ENCODE measurements around the gene PRR15L. TPM values are rescaled to one million over a fixed set of nuclear protein-coding genes. Genes with fewer than 3 reads are reported as not detected.

The PRR15L gene
- total and polyA plus RNA-seq, 2 of the 8 experiments (the other 6 are each of a cell fraction or from before 2014, with no cell fraction given) = 0.26 to 1.1 TPM

DNA sequence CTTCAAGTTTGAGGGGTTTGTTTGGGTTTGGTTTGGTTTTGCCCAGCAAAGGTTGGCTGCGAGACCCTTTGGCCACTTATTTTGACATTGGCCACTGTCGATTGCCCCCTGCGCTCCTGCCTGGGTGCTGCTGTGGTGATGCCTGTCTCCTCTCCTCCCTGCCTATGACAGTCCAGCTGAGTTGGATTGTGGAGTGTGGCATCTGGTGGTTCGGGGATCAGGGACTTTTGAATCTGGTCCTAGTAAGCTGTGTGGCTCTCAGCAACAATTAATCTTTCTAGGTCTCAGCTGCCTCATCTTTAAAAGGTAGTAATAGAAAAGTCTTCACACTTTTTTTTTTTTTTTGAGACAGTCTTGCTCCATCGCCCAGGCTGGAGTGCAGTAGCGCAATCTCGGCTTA, 40.4 kb upstream of the PRR15L start (continued):
- TF ChIP-seq, protein P1, sequence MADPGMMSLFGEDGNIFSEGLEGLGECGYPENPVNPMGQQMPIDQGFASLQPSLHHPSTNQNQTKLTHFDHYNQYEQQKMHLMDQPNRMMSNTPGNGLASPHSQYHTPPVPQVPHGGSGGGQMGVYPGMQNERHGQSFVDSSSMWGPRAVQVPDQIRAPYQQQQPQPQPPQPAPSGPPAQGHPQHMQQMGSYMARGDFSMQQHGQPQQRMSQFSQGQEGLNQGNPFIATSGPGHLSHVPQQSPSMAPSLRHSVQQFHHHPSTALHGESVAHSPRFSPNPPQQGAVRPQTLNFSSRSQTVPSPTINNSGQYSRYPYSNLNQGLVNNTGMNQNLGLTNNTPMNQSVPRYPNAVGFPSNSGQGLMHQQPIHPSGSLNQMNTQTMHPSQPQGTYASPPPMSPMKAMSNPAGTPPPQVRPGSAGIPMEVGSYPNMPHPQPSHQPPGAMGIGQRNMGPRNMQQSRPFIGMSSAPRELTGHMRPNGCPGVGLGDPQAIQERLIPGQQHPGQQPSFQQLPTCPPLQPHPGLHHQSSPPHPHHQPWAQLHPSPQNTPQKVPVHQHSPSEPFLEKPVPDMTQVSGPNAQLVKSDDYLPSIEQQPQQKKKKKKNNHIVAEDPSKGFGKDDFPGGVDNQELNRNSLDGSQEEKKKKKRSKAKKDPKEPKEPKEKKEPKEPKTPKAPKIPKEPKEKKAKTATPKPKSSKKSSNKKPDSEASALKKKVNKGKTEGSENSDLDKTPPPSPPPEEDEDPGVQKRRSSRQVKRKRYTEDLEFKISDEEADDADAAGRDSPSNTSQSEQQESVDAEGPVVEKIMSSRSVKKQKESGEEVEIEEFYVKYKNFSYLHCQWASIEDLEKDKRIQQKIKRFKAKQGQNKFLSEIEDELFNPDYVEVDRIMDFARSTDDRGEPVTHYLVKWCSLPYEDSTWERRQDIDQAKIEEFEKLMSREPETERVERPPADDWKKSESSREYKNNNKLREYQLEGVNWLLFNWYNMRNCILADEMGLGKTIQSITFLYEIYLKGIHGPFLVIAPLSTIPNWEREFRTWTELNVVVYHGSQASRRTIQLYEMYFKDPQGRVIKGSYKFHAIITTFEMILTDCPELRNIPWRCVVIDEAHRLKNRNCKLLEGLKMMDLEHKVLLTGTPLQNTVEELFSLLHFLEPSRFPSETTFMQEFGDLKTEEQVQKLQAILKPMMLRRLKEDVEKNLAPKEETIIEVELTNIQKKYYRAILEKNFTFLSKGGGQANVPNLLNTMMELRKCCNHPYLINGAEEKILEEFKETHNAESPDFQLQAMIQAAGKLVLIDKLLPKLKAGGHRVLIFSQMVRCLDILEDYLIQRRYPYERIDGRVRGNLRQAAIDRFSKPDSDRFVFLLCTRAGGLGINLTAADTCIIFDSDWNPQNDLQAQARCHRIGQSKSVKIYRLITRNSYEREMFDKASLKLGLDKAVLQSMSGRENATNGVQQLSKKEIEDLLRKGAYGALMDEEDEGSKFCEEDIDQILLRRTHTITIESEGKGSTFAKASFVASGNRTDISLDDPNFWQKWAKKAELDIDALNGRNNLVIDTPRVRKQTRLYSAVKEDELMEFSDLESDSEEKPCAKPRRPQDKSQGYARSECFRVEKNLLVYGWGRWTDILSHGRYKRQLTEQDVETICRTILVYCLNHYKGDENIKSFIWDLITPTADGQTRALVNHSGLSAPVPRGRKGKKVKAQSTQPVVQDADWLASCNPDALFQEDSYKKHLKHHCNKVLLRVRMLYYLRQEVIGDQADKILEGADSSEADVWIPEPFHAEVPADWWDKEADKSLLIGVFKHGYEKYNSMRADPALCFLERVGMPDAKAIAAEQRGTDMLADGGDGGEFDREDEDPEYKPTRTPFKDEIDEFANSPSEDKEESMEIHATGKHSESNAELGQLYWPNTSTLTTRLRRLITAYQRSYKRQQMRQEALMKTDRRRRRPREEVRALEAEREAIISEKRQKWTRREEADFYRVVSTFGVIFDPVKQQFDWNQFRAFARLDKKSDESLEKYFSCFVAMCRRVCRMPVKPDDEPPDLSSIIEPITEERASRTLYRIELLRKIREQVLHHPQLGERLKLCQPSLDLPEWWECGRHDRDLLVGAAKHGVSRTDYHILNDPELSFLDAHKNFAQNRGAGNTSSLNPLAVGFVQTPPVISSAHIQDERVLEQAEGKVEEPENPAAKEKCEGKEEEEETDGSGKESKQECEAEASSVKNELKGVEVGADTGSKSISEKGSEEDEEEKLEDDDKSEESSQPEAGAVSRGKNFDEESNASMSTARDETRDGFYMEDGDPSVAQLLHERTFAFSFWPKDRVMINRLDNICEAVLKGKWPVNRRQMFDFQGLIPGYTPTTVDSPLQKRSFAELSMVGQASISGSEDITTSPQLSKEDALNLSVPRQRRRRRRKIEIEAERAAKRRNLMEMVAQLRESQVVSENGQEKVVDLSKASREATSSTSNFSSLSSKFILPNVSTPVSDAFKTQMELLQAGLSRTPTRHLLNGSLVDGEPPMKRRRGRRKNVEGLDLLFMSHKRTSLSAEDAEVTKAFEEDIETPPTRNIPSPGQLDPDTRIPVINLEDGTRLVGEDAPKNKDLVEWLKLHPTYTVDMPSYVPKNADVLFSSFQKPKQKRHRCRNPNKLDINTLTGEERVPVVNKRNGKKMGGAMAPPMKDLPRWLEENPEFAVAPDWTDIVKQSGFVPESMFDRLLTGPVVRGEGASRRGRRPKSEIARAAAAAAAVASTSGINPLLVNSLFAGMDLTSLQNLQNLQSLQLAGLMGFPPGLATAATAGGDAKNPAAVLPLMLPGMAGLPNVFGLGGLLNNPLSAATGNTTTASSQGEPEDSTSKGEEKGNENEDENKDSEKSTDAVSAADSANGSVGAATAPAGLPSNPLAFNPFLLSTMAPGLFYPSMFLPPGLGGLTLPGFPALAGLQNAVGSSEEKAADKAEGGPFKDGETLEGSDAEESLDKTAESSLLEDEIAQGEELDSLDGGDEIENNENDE (IDR thresholded peaks at IDR 0.05; ENCODE audit: insufficient replicate concordance, low read length) = no peak
- TF ChIP-seq RAD21 (IDR thresholded peaks at IDR 0.05 in 1 of 2, conservative IDR thresholded peaks at IDR 0.05 in 1 of 2; ENCODE audit: low read depth in 2 of 2, low read length in 2 of 2) (no peak), SIN3A (conservative IDR thresholded peaks at IDR 0.05 in 1 of 2, IDR thresholded peaks at IDR 0.05 in 1 of 2; ENCODE audit: low read depth in 1 of 2, low read length in 2 of 2) (no peak), CTBP2 (IDR thresholded peaks at IDR 0.05; ENCODE audit: borderline replicate concordance, insufficient read depth, insufficient read length, low read length) (no peak), SIX5 (IDR thresholded peaks at IDR 0.05; ENCODE audit: low read depth, low read length) (no peak)
- TF ChIP-seq, protein P2, sequence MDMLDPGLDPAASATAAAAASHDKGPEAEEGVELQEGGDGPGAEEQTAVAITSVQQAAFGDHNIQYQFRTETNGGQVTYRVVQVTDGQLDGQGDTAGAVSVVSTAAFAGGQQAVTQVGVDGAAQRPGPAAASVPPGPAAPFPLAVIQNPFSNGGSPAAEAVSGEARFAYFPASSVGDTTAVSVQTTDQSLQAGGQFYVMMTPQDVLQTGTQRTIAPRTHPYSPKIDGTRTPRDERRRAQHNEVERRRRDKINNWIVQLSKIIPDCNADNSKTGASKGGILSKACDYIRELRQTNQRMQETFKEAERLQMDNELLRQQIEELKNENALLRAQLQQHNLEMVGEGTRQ (IDR thresholded peaks at IDR 0.05; ENCODE audit: low read length) = no peak
- TF ChIP-seq, protein P3, sequence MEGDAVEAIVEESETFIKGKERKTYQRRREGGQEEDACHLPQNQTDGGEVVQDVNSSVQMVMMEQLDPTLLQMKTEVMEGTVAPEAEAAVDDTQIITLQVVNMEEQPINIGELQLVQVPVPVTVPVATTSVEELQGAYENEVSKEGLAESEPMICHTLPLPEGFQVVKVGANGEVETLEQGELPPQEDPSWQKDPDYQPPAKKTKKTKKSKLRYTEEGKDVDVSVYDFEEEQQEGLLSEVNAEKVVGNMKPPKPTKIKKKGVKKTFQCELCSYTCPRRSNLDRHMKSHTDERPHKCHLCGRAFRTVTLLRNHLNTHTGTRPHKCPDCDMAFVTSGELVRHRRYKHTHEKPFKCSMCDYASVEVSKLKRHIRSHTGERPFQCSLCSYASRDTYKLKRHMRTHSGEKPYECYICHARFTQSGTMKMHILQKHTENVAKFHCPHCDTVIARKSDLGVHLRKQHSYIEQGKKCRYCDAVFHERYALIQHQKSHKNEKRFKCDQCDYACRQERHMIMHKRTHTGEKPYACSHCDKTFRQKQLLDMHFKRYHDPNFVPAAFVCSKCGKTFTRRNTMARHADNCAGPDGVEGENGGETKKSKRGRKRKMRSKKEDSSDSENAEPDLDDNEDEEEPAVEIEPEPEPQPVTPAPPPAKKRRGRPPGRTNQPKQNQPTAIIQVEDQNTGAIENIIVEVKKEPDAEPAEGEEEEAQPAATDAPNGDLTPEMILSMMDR (IDR thresholded peaks at IDR 0.05; ENCODE audit: control extremely low read depth in 1 of 3, insufficient read depth in 1 of 3, low read depth in 1 of 3, low read length in 3 of 3) = no peak

All from H1 (cell line).